ENCODE data around the gene PCAT7. TPM values are rescaled to one million over a fixed set of nuclear protein-coding genes. Genes with fewer than 3 reads are reported as not detected.
"Not testable (repeated sequence)": the region's sequence is repeated elsewhere in the genome, so short reads cannot be mapped to it uniquely, and the experiment has no call there.

Gene PCAT7
- polyA plus RNA-seq, 12 donors: 1.3 to 9.1 (median 3.7) TPM; not detected in 1

GRCh38 chr9:94560237-94560636 lies 5.4 kb downstream of the PCAT7 start:
- no peak for DNase-seq

DNA sequence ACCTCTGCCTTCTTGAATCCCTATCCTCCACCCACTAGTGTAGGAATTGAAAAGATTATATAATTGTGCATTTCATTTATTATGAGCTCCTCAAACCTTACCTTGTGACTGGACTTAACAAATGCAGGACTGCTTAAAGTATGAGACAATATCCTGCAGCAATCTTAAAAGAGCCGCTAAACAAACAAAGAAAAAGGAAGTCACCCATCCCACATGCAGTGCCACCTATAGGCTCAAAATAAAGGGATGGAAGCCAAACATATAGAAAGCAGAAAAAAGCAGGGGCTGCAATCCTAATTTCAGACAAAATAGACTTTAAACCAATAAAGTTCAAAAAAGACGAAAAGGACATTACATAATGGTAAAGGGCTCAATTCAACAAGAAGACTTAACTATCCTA lies 8.7 kb downstream of the PCAT7 start:
- no peak for DNase-seq

- not testable (repeated sequence) for DNase-seq
Observed at GRCh38 chr9:94564279-94564678, 9.4 kb downstream of the PCAT7 start.

DNA sequence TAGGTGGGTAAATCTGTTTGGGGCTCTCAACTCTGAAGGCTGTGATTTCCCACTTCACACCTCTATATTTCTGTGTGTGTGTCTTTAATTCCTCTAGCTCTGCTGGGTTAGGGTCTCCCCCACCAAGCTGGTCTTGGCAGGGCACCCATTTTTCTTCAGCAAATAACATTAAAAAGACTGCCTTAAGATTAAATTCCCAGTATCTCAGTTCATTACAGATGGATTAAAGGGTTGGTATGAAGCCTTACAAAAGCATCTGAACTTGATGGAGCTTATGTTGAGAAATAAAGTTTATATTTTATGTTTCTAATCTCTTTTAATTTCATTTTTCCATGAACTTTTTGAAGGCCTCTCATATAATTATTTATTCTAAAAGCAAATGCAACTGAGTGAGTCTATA lies 11.7 kb downstream of the PCAT7 start:
- DNase-seq: no peak

DNA sequence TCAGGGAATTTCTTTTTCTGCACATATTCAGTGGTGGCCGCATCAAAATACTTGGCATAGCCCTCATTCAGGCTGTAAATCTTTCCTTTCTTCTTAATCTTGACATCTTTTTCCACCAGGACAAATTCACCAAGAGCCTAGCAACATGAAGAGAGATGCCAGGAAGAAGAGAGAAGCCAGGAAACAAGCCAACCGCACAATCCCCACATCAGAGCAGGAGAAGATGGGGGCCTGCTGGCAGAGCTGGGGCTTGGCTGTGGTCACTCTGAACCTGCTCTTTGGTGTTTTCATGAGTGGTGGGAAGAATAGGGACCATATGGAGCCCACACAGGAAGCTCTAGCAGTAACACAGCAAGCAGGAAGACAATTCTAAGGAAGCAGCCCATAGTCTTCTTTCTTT lies 12.4 kb downstream of the PCAT7 start:
- no peak for DNase-seq

DNA sequence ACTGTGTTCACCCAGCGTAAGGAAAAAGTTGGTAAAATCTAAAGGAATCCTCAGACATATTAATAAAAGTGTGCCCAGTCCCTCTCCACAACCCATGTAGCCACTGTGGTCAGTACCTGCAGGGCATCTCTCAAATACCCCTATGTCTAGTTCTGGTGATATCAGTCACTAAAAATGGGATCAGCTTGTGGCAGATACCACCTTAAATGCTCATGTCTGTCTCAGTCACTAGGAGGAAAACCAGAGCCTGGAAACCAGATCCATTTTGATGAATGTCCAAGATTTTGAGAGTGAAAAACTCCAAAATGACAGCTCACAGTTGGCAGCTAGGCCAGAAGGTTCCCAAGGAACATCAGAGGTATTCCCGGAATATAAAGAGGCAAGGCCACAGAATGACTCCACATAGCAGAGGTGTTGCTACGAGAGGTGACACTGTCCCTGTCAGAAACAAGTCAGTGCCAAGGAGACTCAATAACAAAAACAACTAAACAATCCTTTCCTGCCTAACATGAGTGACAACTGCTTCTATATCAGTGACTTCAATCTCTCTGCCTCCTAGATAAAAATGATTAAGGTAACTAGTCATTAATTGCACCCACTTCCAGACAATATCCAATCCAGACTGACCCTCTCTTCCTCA lies 13.5 kb downstream of the PCAT7 start:
- no peak for DNase-seq

GRCh38 chr9:94568972-94569712 lies 14.3 kb downstream of the PCAT7 start:
- DNase-seq: no peak

- no peak for DNase-seq
Observed at GRCh38 chr9:94576131-94576530, 21.2 kb downstream of the PCAT7 start.

- DNase-seq: no peak
Observed at GRCh38 chr9:94577036-94577435, 22.2 kb downstream of the PCAT7 start.

DNA sequence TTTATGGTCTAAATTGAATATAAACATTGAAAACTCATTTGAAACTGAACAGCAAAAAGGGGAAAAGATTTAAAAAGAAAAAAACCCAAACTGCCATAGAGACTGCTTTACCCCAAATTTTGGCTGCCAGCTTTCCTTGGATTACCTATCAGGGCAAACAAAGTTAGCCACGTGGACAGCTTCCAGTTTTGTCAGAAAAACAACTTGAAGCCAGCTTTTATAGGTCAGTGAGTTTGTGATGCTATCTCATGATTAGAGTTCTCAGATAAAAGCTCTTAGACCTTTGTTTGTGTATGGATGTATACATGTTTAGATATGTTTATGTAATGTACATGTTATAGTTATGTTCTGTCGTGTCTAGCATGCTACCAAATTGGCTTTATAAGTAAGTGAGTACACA lies 22.7 kb downstream of the PCAT7 start:
- DNase-seq: no peak

DNA sequence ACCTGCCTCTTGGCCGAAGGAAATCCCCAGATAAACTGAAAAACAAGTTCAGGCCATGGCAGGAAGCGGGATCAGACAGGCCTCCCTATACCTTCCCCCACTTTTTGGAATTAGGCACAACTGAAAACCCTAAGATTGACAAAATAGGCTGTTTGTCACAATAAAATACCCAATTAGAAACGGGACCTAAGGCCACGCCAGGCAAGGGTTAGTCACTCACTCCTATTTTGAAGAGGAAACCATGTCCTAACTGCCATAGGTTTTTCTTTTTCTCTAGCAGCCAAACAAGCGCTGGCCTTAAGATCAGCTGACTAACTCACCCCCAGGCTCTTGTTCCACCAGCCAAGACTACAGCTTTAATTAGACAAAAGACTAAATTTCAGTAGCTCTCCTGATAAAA lies 26.8 kb downstream of the PCAT7 start:
- no peak for DNase-seq

DNA sequence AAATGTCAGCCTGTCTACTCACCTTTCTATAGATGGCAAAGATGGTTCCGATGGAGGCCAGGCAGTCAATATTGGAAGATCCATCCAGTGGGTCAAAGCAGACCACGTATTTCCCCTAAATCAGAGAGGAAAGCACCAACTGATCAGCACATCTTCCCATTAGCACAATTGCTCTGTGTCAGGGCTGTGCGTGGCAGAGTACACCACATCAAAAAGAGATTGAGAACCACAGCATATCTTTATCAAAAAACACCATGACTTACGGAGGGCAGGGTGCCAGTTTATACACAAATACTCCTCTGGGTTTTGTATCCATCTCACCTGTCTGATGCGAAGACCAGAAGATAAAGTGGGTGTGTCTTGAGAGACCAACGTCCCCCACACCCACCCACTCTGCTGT lies 29.7 kb downstream of the PCAT7 start:
- no peak for DNase-seq

DNA sequence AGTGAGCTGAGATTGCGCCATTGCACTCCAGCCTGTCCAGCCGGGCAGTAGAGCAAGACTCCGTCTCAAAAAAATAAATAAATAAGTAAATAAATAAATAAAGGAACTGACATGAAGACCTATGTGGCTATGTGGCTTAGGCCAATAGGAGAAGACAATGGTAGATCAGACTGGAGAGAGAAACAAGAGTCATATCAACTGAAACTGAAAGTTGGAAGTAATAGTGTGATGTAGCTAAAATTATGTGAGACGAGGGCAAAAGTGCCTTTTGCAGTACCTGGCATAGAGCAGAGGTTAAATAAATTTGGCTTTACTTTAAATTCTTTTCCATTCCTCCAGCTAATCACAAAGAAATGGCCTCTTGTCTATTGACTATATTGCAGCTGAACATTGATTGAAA lies 31.4 kb downstream of the PCAT7 start:
- no peak for DNase-seq

GRCh38 chr9:94586814-94587213 lies 31.9 kb downstream of the PCAT7 start:
- DNase-seq: no peak

GRCh38 chr9:94588681-94589080 lies 33.8 kb downstream of the PCAT7 start:
- no peak for DNase-seq

- not testable (repeated sequence) for DNase-seq
Observed at GRCh38 chr9:94591046-94591545, 36.2 kb downstream of the PCAT7 start.

DNA sequence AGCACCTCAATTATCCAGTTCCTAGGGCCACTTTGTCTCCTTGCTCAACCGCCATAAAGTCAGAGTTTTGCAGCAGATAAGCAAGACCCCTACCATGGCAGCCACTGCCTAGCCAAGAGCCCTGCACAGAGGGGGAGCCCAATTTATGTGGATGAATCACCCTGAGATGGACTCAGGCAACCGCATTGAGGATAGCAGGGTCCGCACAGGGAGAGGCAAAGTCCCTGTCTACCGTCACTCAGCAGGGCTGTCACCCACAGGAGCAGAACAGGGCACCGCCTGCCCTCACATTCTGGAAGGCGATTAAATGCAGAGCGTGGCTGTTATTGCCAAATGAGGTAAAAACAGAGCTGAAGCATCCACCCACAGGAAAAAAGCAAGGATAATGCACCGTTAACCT lies 37.0 kb downstream of the PCAT7 start:
- no peak for DNase-seq

DNA sequence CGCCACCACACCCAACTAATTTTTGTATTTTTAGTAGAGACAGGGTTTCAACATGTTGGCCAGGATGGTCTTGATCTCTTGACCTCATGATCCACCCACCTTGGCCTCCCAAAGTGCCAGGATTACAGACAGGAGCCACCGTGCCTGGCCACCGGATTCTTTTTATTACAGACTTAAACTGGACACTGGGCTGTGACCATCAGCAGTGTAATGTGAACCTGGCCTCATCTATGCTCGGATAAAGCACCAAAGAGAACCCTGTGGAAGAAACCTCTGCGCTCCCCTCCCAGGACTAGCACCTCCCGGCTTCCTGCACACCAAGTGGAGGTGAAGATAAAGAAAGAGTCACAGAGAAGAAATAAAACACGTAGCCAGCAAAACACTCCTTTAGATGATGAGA lies 37.8 kb downstream of the PCAT7 start:
- DNase-seq: not testable (repeated sequence)

DNA sequence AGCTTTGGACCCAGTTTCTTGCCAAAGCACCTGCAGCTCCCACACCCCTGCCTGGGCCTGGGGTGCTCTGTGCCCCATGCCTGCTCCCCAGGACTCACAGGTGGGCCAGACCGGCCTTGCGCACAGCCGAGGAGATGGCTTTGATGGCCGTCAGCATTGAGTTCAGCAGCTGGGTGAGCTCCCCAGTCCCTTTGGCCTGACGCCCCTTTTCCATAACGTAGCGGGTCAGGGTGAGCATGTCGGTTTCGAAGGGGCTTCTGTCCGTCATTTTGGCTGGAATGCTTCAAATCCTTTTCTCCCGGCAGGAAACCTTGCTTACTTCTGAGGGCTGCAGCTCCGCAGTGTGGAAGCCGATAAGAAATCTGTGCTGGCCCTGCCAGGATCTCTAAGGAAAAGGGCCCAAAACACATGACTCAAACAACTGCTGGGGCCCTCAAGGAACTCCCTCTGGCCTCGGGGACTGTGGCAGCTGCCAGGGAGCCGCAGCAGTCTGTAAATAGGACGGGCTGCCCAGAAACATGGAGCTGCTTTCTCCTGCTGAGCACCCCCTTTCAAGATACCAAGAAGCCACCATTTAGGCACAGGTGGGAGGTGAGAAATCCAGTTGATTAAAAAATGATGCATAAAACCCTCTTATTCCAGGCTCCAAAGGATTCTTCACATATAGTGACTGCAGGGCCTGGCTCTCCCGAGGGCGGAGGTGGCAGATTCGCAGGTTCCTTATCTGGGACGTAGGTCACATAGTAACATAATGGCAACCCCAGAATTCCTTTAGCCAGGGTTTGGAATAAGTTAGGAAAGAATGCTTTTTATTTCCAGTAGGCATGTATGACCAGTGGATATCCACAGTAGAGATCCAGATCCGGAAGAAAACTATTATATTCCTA lies 38.8 kb downstream of the PCAT7 start, which contains the start of gene FBP2:
Gene FBP2, minus strand, starts transcription at position 366 of the 887 bp plus-strand sequence. Its CDS starts 98 bp downstream, at position 268.
- DNase-seq: no peak

DNA sequence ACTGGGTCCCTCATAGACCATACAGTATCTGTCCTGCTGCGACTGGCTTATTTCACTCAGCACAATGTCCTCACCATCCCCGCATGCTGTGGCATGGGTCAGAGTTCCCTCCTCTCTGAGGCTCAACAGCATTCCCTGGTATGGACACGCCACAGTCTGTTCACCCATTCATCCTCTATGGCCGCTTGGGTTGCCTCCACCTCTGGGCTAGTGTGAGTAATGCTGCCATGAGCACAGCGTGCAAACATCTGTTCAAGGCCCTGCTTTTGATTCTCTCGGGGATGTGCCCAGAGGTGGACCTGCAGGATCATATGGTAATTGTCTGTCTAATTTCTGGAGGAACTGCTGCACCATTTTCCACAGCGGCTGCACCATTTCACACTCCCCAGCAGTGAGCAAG lies 44.2 kb downstream of the PCAT7 start:
- DNase-seq: no peak

GRCh38 chr9:94600258-94600657 lies 45.4 kb downstream of the PCAT7 start:
- DNase-seq: no peak

GRCh38 chr9:94600715-94601114 lies 45.8 kb downstream of the PCAT7 start:
- DNase-seq: no peak

All from muscle of arm (tissue), 12 donors.